T1000 (cell line): ENCODE measurements around the gene RPL28.
A peak's percentile ranks its signal among the peaks of the same experiment; 100 is the strongest.

Experiments used
- DNase-seq: peaks from one replicate; lab custom pipeline; 2025; ENCODE audit warnings: mixed read lengths; lab: John Stamatoyannopoulos, UW

The RPL28 gene

GRCh38 chr19:55373306-55373992 lies 12.3 kb upstream of the RPL28 start:
- no peak for DNase-seq

GRCh38 chr19:55373993-55374757 lies 11.6 kb upstream of the RPL28 start:
- peak; percentile 34 for DNase-seq

- no peak for DNase-seq
Measured at GRCh38 chr19:55376241-55376933, 9.3 kb upstream of the RPL28 start, which contains the start of gene TMEM190. TMEM190 (plus strand) TSS chr19:55376826; CDS start chr19:55376854, 28 bp downstream.

GRCh38 chr19:55377356-55378131 lies 8.2 kb upstream of the RPL28 start:
- DNase-seq: no peak

GRCh38 chr19:55379174-55379573 lies 6.6 kb upstream of the RPL28 start:
- no peak for DNase-seq

- DNase-seq: no peak
Measured at GRCh38 chr19:55382013-55382412, 3.7 kb upstream of the RPL28 start.

- DNase-seq: no peak
Measured at GRCh38 chr19:55382522-55383054, 3.1 kb upstream of the RPL28 start.

GRCh38 chr19:55383279-55384130 lies 2.2 kb upstream of the RPL28 start:
- peak; percentile 25 for DNase-seq

GRCh38 chr19:55384131-55384919 lies 1.4 kb upstream of the RPL28 start, which contains the start of gene TMEM238:
TMEM238 (minus strand) TSS chr19:55384292; CDS start chr19:55384259, 33 bp downstream.
- DNase-seq: no peak

- peak; percentile 88 for DNase-seq
Measured at GRCh38 chr19:55384920-55385723, 610 bp upstream of the RPL28 start.

GRCh38 chr19:55386493-55386971 lies 800 bp downstream of the RPL28 start:
- DNase-seq: no peak

- DNase-seq: no peak
Measured at GRCh38 chr19:55387736-55388497, 2.2 kb downstream of the RPL28 start.

GRCh38 chr19:55389386-55390317 lies 3.9 kb downstream of the RPL28 start:
- DNase-seq: no peak

- no peak for DNase-seq
Measured at GRCh38 chr19:55390461-55390880, 4.7 kb downstream of the RPL28 start.

GRCh38 chr19:55391191-55391670 lies 5.5 kb downstream of the RPL28 start:
- no peak for DNase-seq
